ENCODE data around the gene SLC2A4.

DNA sequence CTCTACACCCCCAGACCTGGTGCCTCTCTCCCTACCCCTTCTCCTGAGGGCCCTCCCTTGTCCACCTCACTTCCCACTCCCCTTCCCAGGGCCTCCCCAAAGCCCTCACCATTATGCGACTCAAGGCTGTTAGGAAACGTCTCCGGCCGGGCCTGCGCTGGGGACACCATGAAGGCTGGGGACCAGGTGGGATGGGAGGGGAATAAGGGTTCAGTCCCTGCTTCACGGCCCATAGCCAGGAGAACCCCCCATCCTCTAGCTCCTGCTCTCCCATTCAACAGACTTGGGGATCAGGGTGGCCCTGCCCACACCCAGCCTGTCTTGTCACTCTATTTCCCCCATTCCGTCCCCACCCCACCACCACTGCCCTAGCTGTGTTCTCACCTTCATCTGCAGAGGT lies 45.5 kb downstream of the SLC2A4 start:
- TF ChIP-seq, protein P1, sequence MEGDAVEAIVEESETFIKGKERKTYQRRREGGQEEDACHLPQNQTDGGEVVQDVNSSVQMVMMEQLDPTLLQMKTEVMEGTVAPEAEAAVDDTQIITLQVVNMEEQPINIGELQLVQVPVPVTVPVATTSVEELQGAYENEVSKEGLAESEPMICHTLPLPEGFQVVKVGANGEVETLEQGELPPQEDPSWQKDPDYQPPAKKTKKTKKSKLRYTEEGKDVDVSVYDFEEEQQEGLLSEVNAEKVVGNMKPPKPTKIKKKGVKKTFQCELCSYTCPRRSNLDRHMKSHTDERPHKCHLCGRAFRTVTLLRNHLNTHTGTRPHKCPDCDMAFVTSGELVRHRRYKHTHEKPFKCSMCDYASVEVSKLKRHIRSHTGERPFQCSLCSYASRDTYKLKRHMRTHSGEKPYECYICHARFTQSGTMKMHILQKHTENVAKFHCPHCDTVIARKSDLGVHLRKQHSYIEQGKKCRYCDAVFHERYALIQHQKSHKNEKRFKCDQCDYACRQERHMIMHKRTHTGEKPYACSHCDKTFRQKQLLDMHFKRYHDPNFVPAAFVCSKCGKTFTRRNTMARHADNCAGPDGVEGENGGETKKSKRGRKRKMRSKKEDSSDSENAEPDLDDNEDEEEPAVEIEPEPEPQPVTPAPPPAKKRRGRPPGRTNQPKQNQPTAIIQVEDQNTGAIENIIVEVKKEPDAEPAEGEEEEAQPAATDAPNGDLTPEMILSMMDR (conservative IDR thresholded peaks at IDR 0.05), result no peak
- no peak for TF ChIP-seq ZFX (IDR thresholded peaks at IDR 0.05)
